Endothelial cell of umbilical vein (primary cell): ENCODE data around the gene LY6G6C. TPM values are rescaled to one million over a fixed set of nuclear protein-coding genes. Genes with fewer than 3 reads are reported as not detected.

ENCODE experiments used
- BruUV-seq: library from RNA; stranded (reverse); fragments of 400-500 nt; replicated peaks from 2 replicates; lab custom pipeline; 2021; lab: Mats Ljungman, UMichigan
- CTCF ChIA-PET: fragments of 300-600, 350-600 bp; sonication (Branson Sonifier 250); formaldehyde crosslinking; loops from one replicate; lab custom pipeline; 2021; ENCODE audit warnings: antibody characterized with exemption, inconsistent platforms; lab: Charles Lee
- POLR2A ChIA-PET: fragments of 300-600, 350-600 bp; sonication (Branson Sonifier 250); formaldehyde crosslinking; loops from one replicate; lab custom pipeline; 2021; ENCODE audit warnings: antibody characterized with exemption, inconsistent platforms; lab: Charles Lee
- DNase-seq: peaks from one replicate; pipeline ENCODE4 v3.0.0-alpha.2; 2011; ENCODE audit warnings: low read depth, low spot score
- FAIRE-seq: peaks from 2 replicates; lab custom pipeline; 2011; peaks lifted over from hg19 to GRCh38; lab: Jason Lieb, UNC
- H2AFZ ChIP-seq: 2 replicates; pipeline ENCODE4 v1.6.0; 2012; ENCODE audit warnings: low read depth, low read length, control low read depth, inconsistent platforms
- H3K27ac ChIP-seq: 2 replicates; pipeline ENCODE4 v1.5.1; 2011; ENCODE audit warnings: low read depth, mild to moderate bottlenecking, control low read depth, low read length, moderate library complexity; ENCODE audit not compliant: insufficient read depth
- H3K27me3 ChIP-seq, 2 experiments: 2 replicates each; pipeline versions ENCODE4 v1.6.0 to v1.6.1; 2011; ENCODE audit warnings: low read length in 2 of 2, mixed read lengths in 1 of 2; ENCODE audit not compliant: control insufficient read depth in 2 of 2, insufficient read depth in 2 of 2
- H3K36me3 ChIP-seq, 2 experiments: 2 replicates in 1 of 2; 3 replicates in 1 of 2; pipeline ENCODE4 v1.5.1; 2011; ENCODE audit warnings: low read length in 2 of 2, mild to moderate bottlenecking in 1 of 2, moderate library complexity in 1 of 2; ENCODE audit not compliant: control insufficient read depth in 2 of 2, insufficient read depth in 2 of 2; ENCODE audit errors: extremely low read depth in 1 of 2
- H3K4me1 ChIP-seq: 3 replicates; pipeline ENCODE4 v1.5.1; 2011; ENCODE audit warnings: mild to moderate bottlenecking, low read length; ENCODE audit not compliant: control insufficient read depth, insufficient read depth; ENCODE audit errors: extremely low read depth
- H3K4me2 ChIP-seq: 2 replicates; pipeline ENCODE4 v1.6.1; 2011; ENCODE audit warnings: low read length, control low read depth, mixed read lengths; ENCODE audit not compliant: insufficient read depth
- H3K4me3 ChIP-seq, 3 experiments: fragments of 200-600 bp in 1 of 3; sonication (generic), shearing (Covaris generic) in 1 of 3; replicated peaks in 1 of 3; 2 replicates each; pipeline ENCODE4 v1.5.1; 2011 to 2016; ENCODE audit warnings: control low read depth in 3 of 3, low read length in 3 of 3, mild to moderate bottlenecking in 2 of 3, inconsistent platforms in 1 of 3, low read depth in 1 of 3, moderate library complexity in 1 of 3; ENCODE audit not compliant: insufficient read depth in 1 of 3
- H3K79me2 ChIP-seq: 2 replicates; pipeline ENCODE4 v1.6.0; 2012; ENCODE audit warnings: low read length, inconsistent platforms; ENCODE audit not compliant: control insufficient read depth, insufficient read depth
- H3K9ac ChIP-seq: replicated peaks from 2 replicates; pipeline ENCODE3; 2011; ENCODE audit warnings: low read length, control low read depth; ENCODE audit not compliant: insufficient read depth; ENCODE audit errors: extremely low read depth
- H3K9me1 ChIP-seq: replicated peaks from 3 replicates; pipeline ENCODE4 v1.6.0; 2011; ENCODE audit warnings: mild to moderate bottlenecking, low read length; ENCODE audit not compliant: control insufficient read depth, insufficient read depth; ENCODE audit errors: extremely low read depth
- H3K9me3 ChIP-seq: replicated peaks from 2 replicates; pipeline ENCODE4 v1.5.1; 2012; ENCODE audit warnings: low read length, inconsistent platforms; ENCODE audit not compliant: control insufficient read depth, insufficient read depth
- H4K20me1 ChIP-seq: replicated peaks from 2 replicates; pipeline ENCODE3; 2011; ENCODE audit warnings: mild to moderate bottlenecking, low read length; ENCODE audit not compliant: control insufficient read depth, insufficient read depth; ENCODE audit errors: extremely low read depth
- EZH2 ChIP-seq: IDR thresholded peaks from 2 replicates; pipeline ENCODE4 v1.6.1; 2012; ENCODE audit warnings: borderline replicate concordance, low read depth, mild to moderate bottlenecking, moderate library complexity, low read length, inconsistent platforms; ENCODE audit not compliant: severe bottlenecking
- FOS ChIP-seq: IDR thresholded peaks from 2 replicates; pipeline ENCODE4 v1.6.1; 2011; ENCODE audit warnings: mild to moderate bottlenecking, low read length, moderate library complexity, borderline replicate concordance; ENCODE audit not compliant: insufficient read depth
- GATA2 ChIP-seq: IDR thresholded peaks from 2 replicates; pipeline ENCODE4 v1.7.0; 2011; ENCODE audit warnings: low read depth, mild to moderate bottlenecking, moderate library complexity, mixed read lengths, low read length; ENCODE audit not compliant: insufficient read length, insufficient read depth
- JUN ChIP-seq: IDR thresholded peaks from 2 replicates; pipeline ENCODE4 v1.6.1; 2011; ENCODE audit warnings: borderline replicate concordance, low read depth; ENCODE audit not compliant: insufficient read length, insufficient read depth
- MYC ChIP-seq: IDR thresholded peaks from one replicate; pipeline ENCODE4 v1.6.1; 2011; ENCODE audit warnings: mild to moderate bottlenecking, low read depth, low read length
- POLR2A ChIP-seq: IDR thresholded peaks from 2 replicates; pipeline ENCODE4 v1.6.1; 2012; ENCODE audit warnings: low read depth, mild to moderate bottlenecking, control low read depth, low read length
- dilution Hi-C: fragments of 300-500 bp; cut with MboI; formaldehyde crosslinking; loops from one replicate; pipeline ENCODE4 v1.15.0; 2019; ENCODE audit warnings: low sequenced_read_pairs; ENCODE audit not compliant: extremely low pct_ligation_motif_present
- intact Hi-C: fragments of 100-400 bp; cut with micrococcal nuclease; formaldehyde crosslinking; loops from one replicate; pipeline ENCODE4 v1.10.0; 2022
- polyA plus RNA-seq, 4 experiments: library from polyadenylated mRNA; depleted of rRNA in 3 of 4; stranded (reverse) in 3 of 4; unstranded in 1 of 4; fragments of >200 nt; gene quantifications; 2 replicates each; pipeline versions ENCODE4 v1.2.1 to v1.2.3, GENCODE V29; 2011 to 2012; ENCODE audit warnings: missing spikeins in 1 of 4
- total RNA-seq: library from RNA; stranded (reverse); gene quantifications from 2 replicates; pipeline ENCODE4 v1.2.3, GENCODE V29; 2021

LY6G6C gene
- total and polyA plus RNA-seq, 2 donors (not counting 3 experiments of a cell fraction or from before 2014, with no cell fraction given) = 0.33 TPM; not detected in 1

GRCh38 chr6:31727034-31727716, 5.6 kb upstream of the LY6G6C start:
- peaks cover 2% of the 10 kb centered on the region for H3K79me2 ChIP-seq
- H3K9me1 ChIP-seq = no peaks in the 10 kb centered on the region
- ChIA-PET POLR2A (no interaction called here), CTCF (interaction anchor here (1.0 to 5.4 kb wide), 3 partner anchors 24 to 69 kb away, joined by 3 to 42 read pairs (median 4); partner anchors contain the start of genes ABHD16A and VARS1)
- no peak overlapping the region for H3K9ac ChIP-seq
- DNase-seq (no peak), FAIRE-seq (peak; percentile 35)
- intact Hi-C loops = no loop called here
- no peaks in the 10 kb centered on the region for H3K9me3 ChIP-seq
- TF ChIP-seq JUN (no peak), MYC (no peak), FOS (no peak), POLR2A (no peak), GATA2 (no peak), EZH2 (no peak)
- H2AFZ ChIP-seq = no peak overlapping the region
- no peak overlapping the region for H3K4me2 ChIP-seq
- H3K27me3 ChIP-seq = no peaks in the 10 kb centered on the region
- H3K4me3 ChIP-seq = no peak overlapping the region
- BruUV-seq = no TSS peak
- dilution Hi-C loops = no loop called here
- H4K20me1 ChIP-seq = no peaks in the 10 kb centered on the region
- no peak overlapping the region for H3K27ac ChIP-seq
- H3K36me3 ChIP-seq = peaks cover 16 to 25% of the 10 kb centered on the region in 2 experiments
- peaks cover 28% of the 10 kb centered on the region for H3K4me1 ChIP-seq
